HL-60/S4 treated with phorbol 12-myristate 13-acetate at 8.2 ng/mL for 4 days and 3 days (cell line): ENCODE data around the gene ANTXR1.
"Not testable (repeated sequence)": the region's sequence is repeated elsewhere in the genome, so short reads cannot be mapped to it uniquely, and the experiment has no call there.

ENCODE experiments used
- in situ Hi-C: fragments of 300-500 bp; cut with MboI; formaldehyde crosslinking; loops from 2 replicates; pipeline ENCODE4 v1.15.0; 2022; ENCODE audit warnings: low sequenced_read_pairs

Gene ANTXR1

DNA sequence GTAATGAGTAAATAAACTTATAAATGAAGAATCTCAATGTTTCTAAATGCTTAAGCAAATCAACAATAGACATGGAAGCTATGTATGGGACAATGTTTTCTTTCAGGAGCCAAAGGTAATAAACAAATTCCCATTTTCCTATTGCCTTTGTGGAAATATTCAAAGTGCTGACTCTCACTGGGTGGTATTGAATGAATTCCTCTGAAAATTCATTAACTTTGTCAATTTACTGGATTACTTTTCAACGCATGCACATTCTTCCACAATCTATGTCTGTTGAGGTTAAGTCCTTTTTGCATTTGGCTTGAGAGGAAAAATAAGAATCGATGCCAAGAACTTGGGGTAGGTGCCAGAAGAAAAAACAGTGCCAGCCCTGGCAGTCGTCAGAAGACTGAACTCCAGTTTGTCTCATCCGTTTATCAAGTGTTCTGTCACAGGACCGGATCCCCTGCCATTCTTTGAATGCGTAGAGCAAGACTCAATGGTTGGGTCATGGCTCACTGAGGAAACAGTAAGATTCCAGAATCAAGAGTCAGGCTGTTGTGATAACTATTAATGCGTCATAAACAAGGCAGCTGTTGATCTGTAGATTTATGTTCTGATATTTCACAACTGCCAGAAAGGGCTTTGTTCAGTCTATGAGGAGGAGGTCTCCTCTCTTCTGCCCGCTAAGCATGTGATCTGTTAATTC is 240.8 kb downstream of the ANTXR1 start:
- in situ Hi-C loops: no loop called here

DNA sequence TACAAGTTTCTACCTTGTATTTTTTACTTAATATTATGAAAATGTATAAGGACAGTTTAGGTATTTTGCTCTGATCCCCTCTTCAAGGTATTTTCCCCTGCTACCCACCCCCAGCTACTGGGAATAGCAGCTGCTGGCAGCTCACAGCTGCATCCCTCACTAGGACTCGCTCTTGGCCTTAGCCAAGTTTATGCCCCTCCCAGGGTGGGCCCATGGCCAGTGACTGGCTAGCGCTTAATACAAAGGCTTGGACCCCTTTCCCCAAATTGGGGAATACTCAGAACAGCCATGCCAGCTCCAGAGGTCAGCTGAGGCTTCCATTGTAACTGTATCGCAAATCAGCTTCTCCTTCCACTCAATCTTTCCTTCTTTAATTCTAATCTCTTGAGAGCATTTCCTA is 242.8 kb downstream of the ANTXR1 start:
- in situ Hi-C loops: no loop called here

DNA sequence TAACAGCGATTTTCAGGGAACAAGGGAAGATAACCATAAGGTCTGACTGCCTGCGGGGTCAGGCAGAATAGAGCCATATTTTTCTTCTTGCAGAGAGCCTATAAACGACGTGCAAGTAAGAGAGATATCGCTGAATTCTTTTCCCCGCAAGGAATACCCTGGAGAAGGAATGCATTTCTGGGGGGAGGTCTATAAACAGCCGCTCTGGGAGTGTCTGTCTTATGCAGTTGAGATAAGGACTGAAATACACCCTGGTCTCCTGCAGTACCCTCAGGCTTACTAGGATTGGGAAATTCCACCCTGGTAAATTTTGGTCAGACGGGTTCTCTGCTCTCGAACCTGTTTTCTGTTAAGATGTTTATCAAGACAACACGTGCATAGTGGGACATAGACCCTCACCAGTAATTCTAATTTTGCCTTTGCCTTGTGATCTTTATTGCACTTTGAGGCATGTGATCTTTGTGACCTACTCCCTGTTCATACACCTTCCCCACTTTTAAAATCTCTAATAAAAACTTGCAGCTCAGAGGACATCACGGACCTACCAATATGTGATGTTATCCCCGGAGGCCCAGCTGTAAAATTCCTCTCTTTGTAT is 247.1 kb downstream of the ANTXR1 start:
- in situ Hi-C loops: not testable (repeated sequence)

- in situ Hi-C loops: no loop called here
Measured at GRCh38 chr2:69260666-69261065, 247.7 kb downstream of the ANTXR1 start.

- in situ Hi-C loops: no loop called here
Measured at GRCh38 chr2:69269330-69269729, 256.4 kb downstream of the ANTXR1 start.

- in situ Hi-C loops: no loop called here
Measured at GRCh38 chr2:69271831-69272257, 258.9 kb downstream of the ANTXR1 start.

GRCh38 chr2:69272803-69273471 is 260.0 kb downstream of the ANTXR1 start:
- in situ Hi-C loops: no loop called here

DNA sequence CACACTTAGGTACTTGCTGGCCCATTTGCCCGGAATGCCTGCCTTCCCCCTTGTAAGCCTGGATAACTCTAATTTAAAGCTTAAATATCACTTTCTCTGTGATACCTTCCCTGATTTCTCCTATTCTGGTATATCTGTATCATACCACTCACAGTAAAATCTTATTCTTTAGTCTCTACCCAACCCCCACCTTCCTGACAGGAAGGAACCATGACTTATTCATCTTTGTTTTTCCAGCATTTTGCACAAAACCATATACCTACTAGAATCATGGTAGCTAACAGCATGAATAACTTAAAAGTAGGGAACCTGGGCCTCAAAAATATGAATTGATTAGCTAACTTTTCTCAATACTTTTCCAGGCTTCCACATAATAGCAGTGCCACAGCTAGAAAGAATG is 262.5 kb downstream of the ANTXR1 start:
- in situ Hi-C loops: no loop called here

- in situ Hi-C loops: no loop called here
Measured at GRCh38 chr2:69278366-69278765, 265.4 kb downstream of the ANTXR1 start.

- in situ Hi-C loops: no loop called here
Measured at GRCh38 chr2:69279211-69279610, 266.2 kb downstream of the ANTXR1 start.

GRCh38 chr2:69279931-69280681 is 267.1 kb downstream of the ANTXR1 start:
- in situ Hi-C loops: no loop called here

- in situ Hi-C loops: no loop called here
Measured at GRCh38 chr2:69280796-69281412, 267.9 kb downstream of the ANTXR1 start.

- in situ Hi-C loops: no loop called here
Measured at GRCh38 chr2:69285379-69285894, 272.5 kb downstream of the ANTXR1 start.

GRCh38 chr2:69287544-69287943 is 274.6 kb downstream of the ANTXR1 start:
- in situ Hi-C loops: no loop called here

- in situ Hi-C loops: no loop called here
Measured at GRCh38 chr2:69288429-69288828, 275.4 kb downstream of the ANTXR1 start.

GRCh38 chr2:69291004-69291650 is 278.1 kb downstream of the ANTXR1 start:
- in situ Hi-C loops: no loop called here

DNA sequence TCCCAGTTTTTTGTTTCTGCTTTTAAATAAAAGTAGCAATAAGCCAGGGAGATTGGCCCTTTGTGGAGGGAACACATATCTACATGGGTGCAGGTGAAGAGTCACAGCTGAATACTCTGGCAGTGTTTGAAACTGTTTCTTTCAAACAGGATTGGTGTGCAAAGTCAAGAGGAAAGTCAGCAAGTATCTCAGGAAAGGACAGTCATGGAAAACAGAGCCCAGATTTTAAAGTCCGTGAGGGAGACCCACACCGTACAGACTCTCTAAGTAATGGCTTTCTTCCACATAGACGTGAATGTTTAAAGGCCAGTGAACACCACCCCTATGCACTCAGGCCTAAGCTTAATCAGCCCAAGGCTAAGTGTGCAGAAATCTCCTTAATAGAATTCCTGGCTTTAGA is 278.7 kb downstream of the ANTXR1 start:
- in situ Hi-C loops: no loop called here

DNA sequence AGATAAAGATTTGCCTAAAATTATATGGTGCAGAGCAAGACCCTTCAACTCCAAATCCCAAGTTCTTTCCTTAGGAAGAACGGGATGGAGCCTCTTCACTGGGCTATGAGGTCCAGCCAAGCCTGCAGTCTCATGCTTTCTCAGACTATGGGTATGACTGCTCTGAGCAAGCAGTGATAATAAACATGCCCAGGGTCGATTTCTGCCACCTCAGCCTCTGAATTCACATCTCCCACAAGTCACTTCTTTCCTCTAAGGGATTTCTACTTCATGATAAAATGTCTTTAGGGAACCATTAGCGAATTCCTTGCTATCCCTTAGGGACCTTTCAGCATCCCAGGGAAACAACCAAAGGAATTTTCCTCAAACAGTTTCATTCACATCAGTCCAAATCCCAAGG is 279.3 kb downstream of the ANTXR1 start:
- in situ Hi-C loops: no loop called here

- in situ Hi-C loops: no loop called here
Measured at GRCh38 chr2:69296421-69296820, 283.4 kb downstream of the ANTXR1 start.

GRCh38 chr2:69297216-69297615 is 284.2 kb downstream of the ANTXR1 start:
- in situ Hi-C loops: no loop called here
